HS-5 (cell line): Measurements from ENCODE around the gene CALHM2.
"Not testable (repeated sequence)": the region's sequence is repeated elsewhere in the genome, so short reads cannot be mapped to it uniquely, and the experiment has no call there.

Source experiments
- DNase-seq: peaks from one replicate; pipeline ENCODE4 v3.0.0-alpha.2; 2012; ENCODE audit warnings: low read depth

The CALHM2 gene

DNA sequence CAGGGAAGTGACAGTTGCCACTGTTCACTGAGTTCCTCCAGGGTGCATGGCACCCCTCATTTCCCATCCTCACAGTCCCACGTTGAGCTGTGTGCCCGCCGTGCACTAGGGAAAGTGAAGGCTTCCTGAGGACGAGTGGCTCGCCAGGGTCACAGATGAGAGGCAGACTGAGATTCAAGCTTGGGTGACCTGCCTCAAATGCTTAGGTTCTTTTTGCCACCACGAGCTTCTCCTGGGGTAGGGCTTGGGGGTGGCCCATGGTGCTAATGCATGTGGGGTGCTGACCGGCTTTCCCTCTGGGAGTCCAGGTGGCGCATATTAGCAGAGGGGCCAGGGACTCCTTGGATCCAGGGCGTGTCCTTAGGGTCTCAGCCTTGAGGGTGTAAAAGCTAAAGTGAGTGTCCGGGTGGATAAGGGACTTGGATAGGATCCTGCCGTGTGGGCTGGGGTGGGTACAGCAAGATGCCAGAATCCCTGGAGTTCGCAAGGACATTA is 1.9 kb downstream of the CALHM2 start:
- no peak for DNase-seq

DNA sequence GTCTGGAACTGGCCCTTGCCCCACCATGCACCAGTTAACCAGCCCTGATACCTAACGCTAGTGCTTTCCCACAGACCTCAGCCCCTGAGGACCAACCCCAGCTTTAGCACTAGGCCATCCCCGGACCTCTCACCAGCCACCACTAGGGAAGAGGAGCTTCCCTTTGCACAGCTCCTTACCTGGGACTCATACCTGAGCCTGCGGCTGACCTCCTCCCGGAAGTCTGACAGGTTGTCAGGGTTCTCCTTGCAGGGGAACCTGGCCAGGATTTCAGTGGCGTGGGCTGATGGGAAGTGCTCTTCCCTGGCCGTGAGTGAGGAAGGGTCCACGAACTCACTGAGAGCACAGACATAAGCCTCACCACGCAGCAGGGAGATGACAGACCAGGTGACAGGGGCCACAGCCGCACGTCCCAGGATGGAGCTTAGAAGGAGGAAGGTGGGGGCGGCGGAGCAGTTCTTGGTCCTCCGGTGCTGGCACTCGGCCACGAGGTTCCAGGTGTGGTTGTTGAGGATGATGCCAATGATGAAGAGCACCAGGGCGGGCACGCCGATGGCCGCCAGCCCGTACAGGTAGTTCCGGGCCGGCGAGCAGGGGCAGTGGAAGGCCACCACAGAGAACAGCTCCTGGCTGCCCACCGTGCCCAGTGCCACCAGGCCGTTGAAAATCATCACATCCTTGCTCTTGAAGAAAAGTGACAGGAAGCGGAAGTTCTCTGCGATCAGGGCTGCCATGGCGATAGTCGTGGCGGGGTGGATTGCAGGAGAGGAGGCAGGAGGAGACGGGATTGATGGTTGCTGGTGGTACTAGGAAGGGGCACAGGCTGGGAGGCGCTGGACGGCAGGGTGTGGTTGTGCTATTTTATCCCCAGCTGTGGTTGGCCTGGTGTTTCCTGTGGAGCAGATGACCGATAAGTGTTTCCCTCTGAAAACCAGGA is 2.7 kb downstream of the CALHM2 start:
- no peak for DNase-seq

DNA sequence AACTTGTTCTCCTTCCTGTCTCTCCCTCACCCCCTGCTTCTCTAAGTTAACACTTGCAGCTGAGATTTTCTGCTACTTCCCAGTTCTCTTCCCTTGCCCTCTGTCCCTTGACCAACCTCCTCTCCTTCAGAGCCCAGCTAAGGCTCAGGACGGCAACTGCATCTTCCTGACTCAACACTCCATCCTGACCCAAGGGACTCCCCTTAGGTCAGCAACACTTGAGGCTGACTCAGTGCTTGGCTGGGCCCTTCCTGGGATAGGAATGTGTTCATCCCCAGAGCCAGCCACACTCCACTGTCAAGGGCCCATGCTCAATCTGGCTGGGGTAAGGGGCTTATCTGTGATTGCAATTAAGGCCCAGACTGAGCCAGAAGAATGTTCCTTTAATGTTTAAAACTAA is 3.4 kb downstream of the CALHM2 start:
- peak; percentile 58 for DNase-seq

DNA sequence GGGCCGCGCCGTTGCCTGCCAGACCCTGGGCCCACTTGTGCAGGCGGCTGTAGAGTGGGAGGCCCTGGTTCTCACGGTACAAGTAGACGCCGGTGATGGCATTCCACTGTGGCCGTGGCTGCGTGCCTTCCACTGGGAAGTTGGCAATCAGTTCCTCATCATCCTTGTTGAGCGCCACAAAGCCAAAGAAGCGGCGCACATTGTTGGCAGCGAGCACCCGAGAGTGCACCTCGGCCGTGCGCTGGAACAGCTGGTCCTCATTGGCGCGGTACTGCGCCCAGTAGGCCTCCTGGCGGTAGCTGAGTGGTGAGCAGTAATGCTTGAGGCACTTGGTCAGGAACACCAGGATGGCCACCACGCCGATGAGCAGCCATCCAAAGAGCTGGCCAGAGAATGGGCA is 5.0 kb downstream of the CALHM2 start:
- DNase-seq: no peak

DNA sequence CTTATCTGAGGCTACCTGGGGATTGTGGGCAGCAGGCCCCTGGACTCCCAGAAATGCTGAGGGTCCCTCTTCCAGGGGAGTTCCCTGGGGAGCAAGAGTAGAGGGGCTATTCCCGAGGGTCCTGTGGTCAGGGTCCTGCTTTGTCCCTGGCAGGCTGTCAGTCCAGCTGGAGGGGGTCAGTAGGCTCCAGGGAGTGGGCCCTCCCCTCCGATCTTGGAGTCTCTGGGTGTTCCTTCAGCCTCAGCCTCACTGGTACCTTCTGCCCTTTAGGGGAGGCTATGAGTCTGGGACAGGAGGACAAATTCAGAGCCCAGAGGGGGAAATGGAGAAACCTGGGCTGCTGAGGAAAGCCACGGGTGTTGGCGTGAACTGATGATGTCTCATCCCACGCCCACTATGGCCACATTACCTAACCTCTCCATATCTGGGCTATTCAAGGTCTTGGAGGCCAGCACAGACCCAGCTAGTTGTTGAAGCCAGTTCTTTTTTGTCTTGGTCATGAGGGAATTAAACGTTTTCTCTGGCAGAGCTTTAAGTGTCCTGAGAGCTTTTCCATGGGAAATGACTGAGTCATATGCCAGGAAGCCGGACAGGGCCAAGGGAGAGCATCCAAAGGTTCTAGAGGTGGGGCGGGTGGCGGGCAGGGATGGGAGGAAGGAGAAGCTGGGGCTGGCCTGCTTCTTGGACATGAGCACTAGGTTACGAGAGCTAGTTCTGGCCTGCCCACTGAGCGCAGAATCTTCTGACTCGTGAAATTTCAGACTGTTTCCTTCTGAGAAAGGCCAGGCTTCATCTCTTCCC is 6.2 kb downstream of the CALHM2 start:
- no peak for DNase-seq

DNA sequence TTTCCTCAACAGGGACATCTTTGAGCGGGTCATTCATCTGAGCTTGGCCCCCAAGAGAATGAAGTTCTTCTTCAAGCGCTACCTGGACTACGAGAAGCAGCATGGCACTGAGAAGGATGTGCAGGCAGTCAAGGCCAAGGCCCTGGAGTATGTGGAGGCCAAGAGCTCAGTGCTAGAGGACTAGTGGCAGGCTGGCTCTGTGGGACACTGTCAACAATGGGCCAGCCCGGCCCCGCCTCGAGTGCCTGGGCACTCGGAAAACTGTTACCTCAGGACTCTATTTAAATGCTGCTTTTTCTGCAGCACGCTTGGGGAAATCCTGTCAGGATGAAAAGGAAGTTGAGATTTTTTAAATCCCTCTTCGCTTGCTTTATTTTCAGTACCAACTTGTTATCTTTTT is 6.8 kb downstream of the CALHM2 start:
- DNase-seq: no peak

DNA sequence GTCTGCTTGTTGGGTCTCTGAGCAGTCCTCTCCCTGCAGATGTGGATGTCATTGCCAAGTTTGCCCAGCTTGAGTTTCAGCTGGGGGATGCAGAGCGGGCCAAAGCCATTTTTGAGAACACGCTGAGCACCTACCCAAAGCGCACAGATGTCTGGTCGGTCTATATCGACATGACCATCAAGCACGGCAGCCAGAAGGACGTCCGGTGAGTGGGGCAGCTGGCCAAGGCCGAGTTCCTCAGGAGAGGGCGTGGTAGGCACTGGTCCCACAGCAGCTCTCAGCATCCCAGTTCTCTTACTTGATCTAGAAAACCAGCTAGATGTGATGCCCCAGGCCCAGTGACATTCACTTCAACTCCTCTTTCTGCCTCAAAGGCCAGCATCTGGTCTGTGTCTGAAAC is 7.7 kb downstream of the CALHM2 start:
- no peak for DNase-seq

DNA sequence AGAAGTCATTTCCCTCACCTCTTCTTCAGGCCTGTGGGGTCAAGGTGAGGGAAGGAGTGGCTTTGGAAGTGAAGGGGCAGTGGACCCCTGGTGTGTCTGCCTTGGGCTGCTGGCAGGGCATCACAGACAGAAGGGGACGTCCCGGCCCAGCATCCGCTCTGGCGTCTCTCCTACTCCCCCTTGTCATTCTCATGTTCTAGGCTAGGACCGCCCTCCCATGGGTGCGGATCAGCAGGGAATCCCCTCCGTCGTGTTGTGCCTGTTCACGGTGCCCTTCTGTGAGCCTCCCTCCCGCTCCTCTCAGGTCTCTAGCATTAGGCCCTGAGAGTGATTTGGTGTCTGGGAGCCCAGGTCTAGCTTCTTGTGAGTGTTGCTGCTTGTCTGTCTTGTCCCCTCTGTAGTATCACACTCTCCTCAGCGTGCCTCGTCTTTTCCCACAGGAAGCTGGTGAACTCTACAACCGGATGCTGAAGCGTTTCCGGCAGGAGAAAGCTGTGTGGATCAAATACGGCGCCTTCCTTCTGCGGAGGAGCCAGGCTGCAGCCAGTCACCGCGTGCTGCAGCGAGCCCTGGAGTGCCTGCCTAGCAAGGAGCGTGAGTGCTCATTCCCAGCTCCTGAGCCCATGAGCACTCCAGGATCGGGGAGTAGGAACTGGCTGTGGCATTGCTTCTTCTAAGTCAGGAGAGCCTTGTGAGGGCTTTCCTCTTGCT is 8.5 kb downstream of the CALHM2 start:
- DNase-seq: no peak

DNA sequence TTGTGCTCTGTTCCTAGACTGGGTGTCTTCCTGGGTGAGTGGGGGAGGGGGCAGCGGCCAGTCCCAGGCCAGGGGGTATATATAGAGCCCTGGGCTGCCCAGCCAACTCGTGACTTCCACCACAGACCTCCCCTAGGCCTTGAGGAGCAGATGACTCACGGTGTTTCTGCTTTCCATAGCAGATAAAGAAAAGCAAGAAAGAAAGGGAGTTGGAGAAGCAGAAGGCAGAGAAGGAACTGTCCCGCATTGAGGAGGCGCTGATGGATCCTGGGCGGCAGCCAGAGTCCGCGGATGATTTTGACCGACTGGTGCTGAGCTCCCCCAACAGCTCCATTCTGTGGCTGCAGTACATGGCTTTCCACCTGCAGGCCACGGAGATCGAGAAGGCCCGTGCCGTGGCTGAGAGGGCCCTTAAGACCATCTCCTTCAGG is 10.1 kb downstream of the CALHM2 start:
- no peak for DNase-seq

DNA sequence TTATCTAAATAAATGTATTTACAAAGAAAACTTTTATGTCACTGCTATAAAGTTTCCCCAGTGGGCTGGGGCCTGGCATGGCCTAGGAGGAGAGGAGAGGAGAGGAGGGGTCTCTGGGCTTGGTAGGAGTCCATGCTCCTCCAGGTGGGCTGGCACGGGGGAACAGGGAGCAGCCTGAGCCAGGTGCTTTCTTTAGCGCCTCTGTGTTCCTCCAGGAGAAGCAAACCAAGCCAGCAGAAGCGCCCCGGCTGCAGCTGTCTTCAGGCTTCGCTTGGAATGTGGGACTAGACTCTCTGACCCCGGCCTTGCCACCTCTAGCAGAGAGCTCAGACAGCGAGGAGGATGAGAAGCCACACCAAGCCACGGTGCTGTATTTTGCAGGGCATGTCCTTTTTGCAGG is 10.6 kb downstream of the CALHM2 start:
- no peak for DNase-seq

DNA sequence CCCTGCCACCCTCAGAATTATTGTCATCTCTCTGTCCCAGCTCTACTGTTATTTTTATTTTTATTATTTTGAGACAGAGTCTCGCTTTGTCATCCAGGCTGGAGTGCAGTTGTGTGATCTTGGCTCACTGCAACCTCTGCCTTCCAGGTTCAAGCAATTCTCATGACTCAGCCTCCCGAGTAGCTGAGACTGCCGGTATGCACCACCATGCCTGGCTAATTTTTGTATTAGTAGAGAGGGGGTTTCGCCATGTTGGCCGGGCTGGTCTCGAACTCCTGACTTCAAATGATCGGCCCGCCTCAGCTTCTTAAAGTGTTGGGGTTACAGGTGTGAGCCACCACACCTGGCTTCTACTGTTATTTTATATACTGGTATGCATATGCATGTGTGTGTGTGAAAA is 11.0 kb downstream of the CALHM2 start:
- no peak for DNase-seq

DNA sequence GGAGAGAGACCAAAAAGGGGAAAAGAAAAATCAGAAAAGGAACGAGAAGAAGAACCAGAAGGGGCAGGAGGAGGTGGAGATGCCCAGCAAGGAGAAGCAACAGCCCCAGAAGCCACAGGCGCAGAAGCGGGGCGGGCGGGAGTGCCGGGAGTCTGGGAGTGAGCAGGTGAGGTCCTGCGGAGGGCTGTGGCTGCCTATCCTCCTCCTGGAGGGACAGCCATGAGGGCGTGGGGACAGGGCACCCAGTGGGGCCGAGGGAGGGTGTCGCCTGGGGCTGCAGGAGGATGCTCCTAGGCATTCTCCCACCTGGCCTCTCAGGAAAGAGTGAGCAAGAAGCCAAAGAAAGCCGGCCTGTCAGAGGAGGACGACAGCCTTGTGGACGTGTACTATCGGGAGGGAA is 11.8 kb downstream of the CALHM2 start:
- no peak for DNase-seq

DNA sequence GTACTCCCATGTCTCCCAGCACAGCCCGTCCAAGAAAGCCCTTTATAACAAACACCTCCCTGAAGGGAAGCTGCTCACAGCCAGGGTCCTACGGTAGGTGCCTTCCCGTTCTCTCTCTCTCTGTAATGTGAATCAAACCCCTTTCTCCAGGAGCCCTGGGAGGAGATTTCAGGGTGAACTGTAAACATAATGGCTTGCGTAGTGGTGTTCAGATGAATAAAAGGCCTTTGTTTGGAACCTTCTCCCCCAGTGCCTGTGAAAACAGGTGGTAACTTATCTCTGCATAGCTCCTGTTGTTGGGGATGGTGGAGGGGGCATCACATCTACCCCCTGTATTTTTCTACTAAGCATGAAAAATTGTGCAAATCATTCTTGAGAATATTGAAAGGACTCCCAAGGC is 12.4 kb downstream of the CALHM2 start:
- DNase-seq: no peak

DNA sequence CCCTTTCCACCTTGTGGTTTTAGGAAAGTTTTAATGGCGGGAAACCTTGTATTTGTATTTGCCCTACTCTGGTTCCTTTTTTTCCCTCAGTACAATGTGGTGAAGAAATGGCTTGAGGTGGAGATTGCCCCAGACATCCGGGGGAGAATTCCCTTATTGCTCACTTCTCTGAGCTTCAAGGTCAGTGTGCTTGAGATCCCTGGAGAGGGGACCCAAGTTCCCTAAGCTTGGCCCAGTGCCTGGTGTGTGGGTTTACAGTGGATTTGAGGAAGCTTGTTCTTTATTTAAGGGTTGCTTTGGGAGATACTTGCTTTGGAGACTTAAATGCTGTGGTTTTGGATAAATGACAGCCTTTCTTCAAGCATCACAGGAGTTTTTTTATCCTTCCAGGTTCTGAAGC is 18.3 kb downstream of the CALHM2 start:
- no peak for DNase-seq

DNA sequence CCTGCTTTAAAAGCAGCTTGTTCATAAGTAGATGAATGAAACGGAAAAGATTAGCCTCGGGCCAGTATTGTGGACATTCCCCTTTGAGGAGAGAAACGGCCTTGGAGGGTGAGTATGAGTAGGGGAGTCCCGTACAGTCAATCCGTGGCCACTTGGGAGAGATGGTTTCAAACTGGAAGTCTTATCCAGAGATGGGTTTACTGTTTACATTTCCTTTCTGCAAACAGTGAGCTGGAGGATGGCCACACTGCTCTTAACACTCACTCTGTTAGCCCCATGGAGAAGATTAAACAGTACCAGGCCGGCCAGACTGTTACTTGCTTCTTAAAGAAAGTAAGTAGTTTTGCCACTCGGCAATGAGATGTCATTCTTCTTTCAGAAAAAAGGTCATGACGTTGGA is 20.3 kb downstream of the CALHM2 start:
- no peak for DNase-seq

DNA sequence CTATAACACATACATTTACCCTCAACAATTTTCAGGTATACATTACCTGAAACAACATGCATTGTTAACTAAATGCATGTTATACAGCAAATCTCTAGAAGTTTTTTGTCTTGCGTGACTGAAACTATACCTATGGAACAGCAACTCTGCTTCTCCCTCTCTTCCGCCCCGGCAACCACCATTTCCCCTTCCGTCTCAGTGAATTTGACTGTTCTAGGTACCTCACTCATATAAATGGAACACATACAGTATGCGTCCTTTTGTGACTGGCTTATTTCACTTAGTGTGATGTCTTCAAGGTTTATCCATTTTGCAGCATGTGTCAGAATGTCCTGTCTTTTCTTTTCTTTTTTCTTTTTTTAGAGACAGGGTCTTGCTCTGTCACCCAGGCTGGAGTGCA is 22.5 kb downstream of the CALHM2 start:
- no peak for DNase-seq

DNA sequence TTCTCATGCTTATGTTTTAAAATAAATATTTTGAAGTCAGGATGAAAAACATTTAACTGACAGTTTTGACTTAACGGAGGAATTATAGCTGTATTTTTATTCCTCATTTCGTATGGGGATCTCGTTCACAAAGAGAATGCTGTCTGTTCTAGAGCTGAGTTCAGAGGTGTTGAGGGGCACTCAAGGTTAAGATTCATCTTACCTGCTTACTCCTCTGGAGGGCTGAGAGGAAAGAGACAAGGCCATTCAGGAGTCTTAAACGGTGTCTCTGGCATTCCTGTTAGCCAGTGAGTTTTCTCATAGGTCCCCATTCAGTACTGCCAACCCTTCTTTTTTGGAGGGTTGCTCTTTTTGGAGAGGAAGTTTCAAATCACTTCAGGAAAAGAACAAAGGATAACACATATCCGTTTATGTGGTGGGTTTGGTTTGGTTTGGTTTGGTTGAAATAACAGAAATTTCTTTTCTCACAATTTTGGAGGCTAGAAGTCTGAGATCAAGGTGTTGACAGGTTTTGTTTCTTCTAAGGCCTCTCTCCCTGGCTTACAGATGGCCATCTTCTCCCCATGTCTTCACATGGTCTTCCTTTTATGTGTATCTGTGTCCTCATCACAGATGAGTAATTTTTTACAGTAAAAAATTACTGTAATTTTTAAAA is 23.1 kb downstream of the CALHM2 start:
- no peak for DNase-seq

DNA sequence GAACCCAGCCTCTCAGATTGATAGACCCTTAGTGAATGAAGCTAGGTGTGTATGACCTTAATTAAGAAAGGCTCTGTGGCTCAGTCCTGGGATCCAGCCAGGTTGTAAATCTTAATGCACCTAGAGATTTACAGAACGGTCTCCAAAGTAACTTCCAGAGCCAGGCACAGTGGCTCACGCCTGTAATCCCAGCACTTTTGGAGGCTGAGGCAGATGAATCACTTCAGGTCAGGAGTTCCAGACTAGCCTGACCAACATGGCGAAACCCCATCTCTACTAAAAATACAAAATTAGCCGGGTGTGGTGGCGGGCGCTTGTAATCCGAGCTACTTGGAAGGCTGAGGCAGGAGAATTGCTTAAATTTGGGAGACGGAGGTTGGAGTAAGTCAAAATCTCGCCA is 24.3 kb downstream of the CALHM2 start:
- no peak for DNase-seq

DNA sequence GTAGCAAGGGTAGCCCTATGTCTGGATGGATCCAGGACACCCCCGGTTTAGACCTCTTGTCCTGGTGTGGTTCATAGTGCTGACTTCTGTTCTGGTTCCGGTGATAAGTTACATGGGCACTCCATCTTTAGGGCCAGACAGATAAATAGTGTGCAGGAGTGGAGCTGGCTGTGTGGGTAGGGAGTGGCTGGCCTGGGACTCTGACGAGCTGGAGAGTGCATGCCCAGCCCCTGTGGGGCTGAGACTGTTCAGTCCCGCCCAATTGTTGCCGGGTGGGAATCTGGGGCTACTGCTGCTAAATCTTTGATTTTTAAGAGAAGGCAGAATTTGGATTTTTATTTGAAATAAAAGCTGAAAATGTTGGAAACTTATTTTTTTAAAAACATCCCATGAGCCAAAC is 28.4 kb downstream of the CALHM2 start:
- DNase-seq: no peak

DNA sequence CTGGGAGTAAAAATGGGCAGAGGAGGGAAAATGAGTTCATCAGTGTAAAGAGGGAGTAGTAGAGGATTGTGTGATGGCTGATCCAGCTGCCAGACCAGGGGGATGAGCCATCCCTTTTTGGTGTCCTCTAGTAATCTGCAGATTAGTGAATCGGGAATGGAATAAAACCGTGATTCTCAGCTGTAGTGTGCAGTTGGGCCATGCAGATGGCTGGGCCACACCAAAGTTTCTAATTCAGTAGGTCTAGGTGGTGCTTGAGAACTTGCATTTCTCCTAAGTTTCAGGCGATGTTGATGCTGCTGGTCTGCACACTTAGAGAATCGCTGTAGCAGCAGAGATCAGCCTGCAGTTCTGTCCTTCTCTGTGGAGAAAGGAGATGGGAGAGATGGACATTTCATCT is 33.1 kb downstream of the CALHM2 start:
- DNase-seq: no peak

DNA sequence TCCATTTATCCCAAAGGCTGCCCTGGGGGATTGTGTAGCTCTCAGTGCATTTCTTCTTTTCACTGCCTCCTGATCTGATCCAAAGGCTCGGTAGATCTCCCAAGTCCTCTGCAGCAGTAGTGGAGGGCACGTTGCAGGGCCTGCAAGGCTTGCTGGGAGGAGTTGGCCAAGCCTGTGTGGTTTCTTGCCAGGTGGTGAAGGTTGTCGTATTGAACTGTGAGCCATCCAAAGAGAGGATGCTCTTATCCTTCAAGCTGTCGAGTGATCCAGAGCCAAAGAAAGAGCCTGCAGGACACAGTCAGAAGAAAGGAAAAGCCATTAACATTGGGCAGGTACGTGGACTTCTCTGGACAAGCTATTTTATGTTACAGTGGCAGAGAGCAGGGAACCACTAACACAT is 34.6 kb downstream of the CALHM2 start:
- no peak for DNase-seq

DNA sequence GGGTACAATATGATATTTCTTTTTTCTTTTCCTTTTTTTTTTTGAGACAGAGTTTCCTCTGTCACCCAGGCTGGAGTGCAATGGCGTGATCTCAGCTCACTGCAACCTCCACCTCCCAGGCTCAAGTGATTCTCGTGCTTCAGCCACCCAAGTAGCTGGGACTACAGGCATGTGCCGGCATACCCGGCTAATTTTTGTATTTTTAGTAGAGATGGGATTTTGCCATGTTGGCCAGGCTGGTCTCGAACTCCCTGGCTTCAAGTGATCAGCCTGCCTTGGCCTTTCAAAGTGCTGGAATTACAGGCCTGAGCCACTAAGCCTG is 35.1 kb downstream of the CALHM2 start:
- not testable (repeated sequence) for DNase-seq
